Measurements from ENCODE around the gene SLC16A4.
"Not testable (repeated sequence)": the region's sequence is repeated elsewhere in the genome, so short reads cannot be mapped to it uniquely, and the experiment has no call there.

SLC16A4 gene

GRCh38 chr1:110390692-110391245 lies at the start of gene SLC16A4:
Gene SLC16A4 (minus strand): TSS chr1:110391026. CDS start chr1:110389323, 1,703 bp downstream.
- DNase-seq (ENCODE audit: low spot score) = peak; percentile 45

- DNase-seq (ENCODE audit: low spot score) = not testable (repeated sequence)
Observed at GRCh38 chr1:110439873-110440272, 49.0 kb upstream of the SLC16A4 start.

- DNase-seq (ENCODE audit: low spot score) = no peak
Observed at GRCh38 chr1:110438893-110439292, 48.1 kb upstream of the SLC16A4 start.

- not testable (repeated sequence) for DNase-seq (ENCODE audit: low spot score)
Observed at GRCh38 chr1:110437645-110438299, 46.9 kb upstream of the SLC16A4 start.

- no peak for DNase-seq (ENCODE audit: low spot score)
Observed at GRCh38 chr1:110436635-110437034, 45.8 kb upstream of the SLC16A4 start.

GRCh38 chr1:110434946-110435345 lies 44.1 kb upstream of the SLC16A4 start:
- no peak for DNase-seq (ENCODE audit: low spot score)

GRCh38 chr1:110433803-110434202 lies 43.0 kb upstream of the SLC16A4 start:
- DNase-seq (ENCODE audit: low spot score) = peak; percentile 16

GRCh38 chr1:110433213-110433612 lies 42.4 kb upstream of the SLC16A4 start:
- no peak for DNase-seq (ENCODE audit: low spot score)

- DNase-seq (ENCODE audit: low spot score) = no peak
Observed at GRCh38 chr1:110430901-110431300, 40.1 kb upstream of the SLC16A4 start.

GRCh38 chr1:110430366-110430765 lies 39.5 kb upstream of the SLC16A4 start:
- no peak for DNase-seq (ENCODE audit: low spot score)

GRCh38 chr1:110428946-110429345 lies 38.1 kb upstream of the SLC16A4 start:
- peak; percentile 16 for DNase-seq (ENCODE audit: low spot score)

GRCh38 chr1:110426854-110427253 lies 36.0 kb upstream of the SLC16A4 start:
- no peak for DNase-seq (ENCODE audit: low spot score)

- peak; percentile 55 for DNase-seq (ENCODE audit: low spot score)
Observed at GRCh38 chr1:110425612-110426152, 34.9 kb upstream of the SLC16A4 start.

GRCh38 chr1:110424699-110425611 lies 34.1 kb upstream of the SLC16A4 start:
- no peak for DNase-seq (ENCODE audit: low spot score)

GRCh38 chr1:110420874-110421793 lies 30.3 kb upstream of the SLC16A4 start:
- DNase-seq (ENCODE audit: low spot score) = no peak

- DNase-seq (ENCODE audit: low spot score) = no peak
Observed at GRCh38 chr1:110420023-110420662, 29.3 kb upstream of the SLC16A4 start.

GRCh38 chr1:110418729-110419128 lies 27.9 kb upstream of the SLC16A4 start:
- DNase-seq (ENCODE audit: low spot score) = no peak

- DNase-seq (ENCODE audit: low spot score) = not testable (repeated sequence)
Observed at GRCh38 chr1:110413045-110413444, 22.2 kb upstream of the SLC16A4 start.

GRCh38 chr1:110412576-110412975 lies 21.8 kb upstream of the SLC16A4 start:
- peak; percentile 84 for DNase-seq (ENCODE audit: low spot score)

GRCh38 chr1:110411173-110411735 lies 20.4 kb upstream of the SLC16A4 start:
- DNase-seq (ENCODE audit: low spot score) = no peak

GRCh38 chr1:110409316-110409715 lies 18.5 kb upstream of the SLC16A4 start:
- DNase-seq (ENCODE audit: low spot score) = no peak
